Amygdala (tissue), 56 donors: ENCODE measurements around the gene GANC.

Source experiments
- DNase-seq, 56 donors: peaks; one replicate each; lab custom pipeline; 2025; lab: John Stamatoyannopoulos, UW

The GANC gene

GRCh38 chr15:42405863-42406482, 133.0 kb downstream of the GANC start:
- DNase-seq, result peak in 8 of 56 donors; percentile 22 to 45 (median 28)
